Inflammatory macrophage treated with lipopolysaccharide for 4 hours (primary cell): ENCODE data around the gene EFS.
A peak's percentile ranks its signal among the peaks of the same experiment; 100 is the strongest.
"Not testable (repeated sequence)": the region's sequence is repeated elsewhere in the genome, so short reads cannot be mapped to it uniquely, and the experiment has no call there.

Experiments used
- DNase-seq: peaks from one replicate; pipeline ENCODE4 v3.0.0-alpha.2; 2020

Gene EFS

GRCh38 chr14:23356662-23357061, 8.3 kb downstream of the EFS start:
- DNase-seq = no peak

GRCh38 chr14:23355871-23356435, 9.0 kb downstream of the EFS start:
- DNase-seq = no peak

- DNase-seq = no peak
Measured at GRCh38 chr14:23354990-23355389, 10.0 kb downstream of the EFS start.

- no peak for DNase-seq
Measured at GRCh38 chr14:23353433-23353780, 11.6 kb downstream of the EFS start.

- no peak for DNase-seq
Measured at GRCh38 chr14:23352506-23353432, 12.2 kb downstream of the EFS start, which contains the start of gene SLC22A17. Gene SLC22A17 (minus strand): TSS chr14:23352887.

GRCh38 chr14:23351681-23352505, 13.1 kb downstream of the EFS start:
- no peak for DNase-seq

- no peak for DNase-seq
Measured at GRCh38 chr14:23349156-23349845, 15.7 kb downstream of the EFS start.

- DNase-seq = no peak
Measured at GRCh38 chr14:23348297-23348655, 16.7 kb downstream of the EFS start.

- no peak for DNase-seq
Measured at GRCh38 chr14:23347406-23348296, 17.3 kb downstream of the EFS start.

GRCh38 chr14:23346693-23347405, 18.1 kb downstream of the EFS start:
- DNase-seq = no peak

GRCh38 chr14:23345987-23346692, 18.8 kb downstream of the EFS start:
- DNase-seq = no peak

GRCh38 chr14:23344481-23344880, 20.5 kb downstream of the EFS start:
- DNase-seq = no peak

GRCh38 chr14:23339506-23340268, 25.3 kb downstream of the EFS start:
- no peak for DNase-seq

GRCh38 chr14:23335623-23336022, 29.3 kb downstream of the EFS start:
- no peak for DNase-seq

- DNase-seq = peak; percentile 70
Measured at GRCh38 chr14:23327947-23328744, 36.8 kb downstream of the EFS start.

GRCh38 chr14:23326491-23327332, 38.3 kb downstream of the EFS start:
- DNase-seq = no peak

- DNase-seq = not testable (repeated sequence)
Measured at GRCh38 chr14:23325746-23326145, 39.2 kb downstream of the EFS start.

GRCh38 chr14:23324993-23325392, 40.0 kb downstream of the EFS start:
- DNase-seq = no peak
